H9 (cell line): Measurements from ENCODE around the gene HP1BP3. TPM values are rescaled to one million over a fixed set of nuclear protein-coding genes. Genes with fewer than 3 reads are reported as not detected.

Source experiments
- DNase-seq: peaks from one replicate; pipeline ENCODE4 v3.0.0-alpha.2; 2017
- H2AFZ ChIP-seq: one replicate; pipeline ENCODE4 v1.6.1; 2013; ENCODE audit warnings: mild to moderate bottlenecking, low read length, control low read depth, moderate library complexity
- H2AK5ac ChIP-seq: 2 replicates; pipeline ENCODE4 v1.6.1; 2013; ENCODE audit warnings: low read length, control low read depth, mixed read lengths; ENCODE audit not compliant: insufficient read length
- H2BK120ac ChIP-seq: one replicate; pipeline ENCODE4 v1.6.1; 2013; ENCODE audit warnings: low read depth, mild to moderate bottlenecking, low read length, control low read depth, inconsistent platforms; ENCODE audit not compliant: poor library complexity, severe bottlenecking
- H2BK12ac ChIP-seq: 2 replicates; pipeline ENCODE4 v1.6.1; 2013; ENCODE audit warnings: low read length, control low read depth, mixed read lengths, low read depth; ENCODE audit not compliant: insufficient read length
- H2BK15ac ChIP-seq: 2 replicates; pipeline ENCODE4 v1.6.1; 2013; ENCODE audit warnings: low read depth, low read length, control low read depth
- H2BK20ac ChIP-seq: one replicate; pipeline ENCODE4 v1.6.1; 2013; ENCODE audit warnings: low read depth, mild to moderate bottlenecking, low read length, control low read depth, inconsistent platforms; ENCODE audit not compliant: poor library complexity, severe bottlenecking
- H2BK5ac ChIP-seq: 2 replicates; pipeline ENCODE4 v1.6.1; 2013; ENCODE audit warnings: low read length, control low read depth, mixed read lengths; ENCODE audit not compliant: insufficient read length
- H3K14ac ChIP-seq: 2 replicates; pipeline ENCODE4 v1.6.1; 2013; ENCODE audit warnings: low read length, control low read depth; ENCODE audit not compliant: insufficient read depth
- H3K18ac ChIP-seq: 2 replicates; pipeline ENCODE4 v1.6.1; 2013; ENCODE audit warnings: low read depth, mild to moderate bottlenecking, mixed read lengths, low read length, control low read depth; ENCODE audit not compliant: insufficient read length
- H3K23ac ChIP-seq: 2 replicates; pipeline ENCODE4 v1.6.1; 2013; ENCODE audit warnings: low read length, control low read depth, mixed read lengths, low read depth; ENCODE audit not compliant: insufficient read length
- H3K23me2 ChIP-seq: 2 replicates; pipeline ENCODE4 v1.6.1; 2013; ENCODE audit warnings: low read depth, mild to moderate bottlenecking, mixed read lengths, low read length, control low read depth; ENCODE audit not compliant: insufficient read length, poor library complexity, severe bottlenecking
- H3K27ac ChIP-seq: 2 replicates; pipeline ENCODE4 v1.5.1; 2013; ENCODE audit warnings: low read length, control low read depth, mixed read lengths, low read depth; ENCODE audit not compliant: insufficient read length
- H3K27me3 ChIP-seq: 2 replicates; pipeline ENCODE4 v1.6.1; 2013; ENCODE audit warnings: low read length, control low read depth, inconsistent platforms; ENCODE audit not compliant: insufficient read depth
- H3K4ac ChIP-seq: 2 replicates; pipeline ENCODE4 v1.6.1; 2013; ENCODE audit warnings: low read depth, mild to moderate bottlenecking, control low read depth, inconsistent platforms, low read length, moderate library complexity
- H3K4me1 ChIP-seq: 2 replicates; pipeline ENCODE4 v1.6.1; 2013; ENCODE audit warnings: low read length, control low read depth, inconsistent platforms; ENCODE audit not compliant: insufficient read depth
- H3K4me2 ChIP-seq: 2 replicates; pipeline ENCODE4 v1.6.1; 2013; ENCODE audit warnings: low read length, control low read depth, mixed read lengths; ENCODE audit not compliant: insufficient read length, insufficient read depth
- H3K56ac ChIP-seq: 2 replicates; pipeline ENCODE4 v1.6.1; 2013; ENCODE audit warnings: low read depth, mild to moderate bottlenecking, mixed read lengths, low read length, control low read depth; ENCODE audit not compliant: insufficient read length
- H3K79me1 ChIP-seq: 2 replicates; pipeline ENCODE4 v1.6.1; 2013; ENCODE audit warnings: low read depth, mild to moderate bottlenecking, moderate library complexity, low read length, control low read depth, inconsistent platforms; ENCODE audit not compliant: insufficient read depth, poor library complexity, severe bottlenecking
- H3K79me2 ChIP-seq: 2 replicates; pipeline ENCODE4 v1.6.1; 2013; ENCODE audit warnings: low read length, control low read depth, inconsistent platforms; ENCODE audit not compliant: insufficient read depth
- H3K9ac ChIP-seq: 2 replicates; pipeline ENCODE4 v1.6.1; 2013; ENCODE audit warnings: low read length, control low read depth, mixed read lengths; ENCODE audit not compliant: insufficient read length; ENCODE audit errors: extremely low read depth
- H3K9me3 ChIP-seq: one replicate; pipeline ENCODE4 v1.6.1; 2013; ENCODE audit warnings: low read depth, low read length, inconsistent platforms; ENCODE audit not compliant: control insufficient read depth
- H3T11ph ChIP-seq: one replicate; pipeline ENCODE4 v1.6.1; 2013; ENCODE audit warnings: mild to moderate bottlenecking, low read length, control low read depth, inconsistent platforms
- H4K20me1 ChIP-seq: one replicate; pipeline ENCODE4 v1.6.1; 2013; ENCODE audit not compliant: control insufficient read depth, insufficient read length, insufficient read depth
- H4K5ac ChIP-seq: 2 replicates; pipeline ENCODE4 v1.6.1; 2013; ENCODE audit warnings: low read depth, mild to moderate bottlenecking, mixed read lengths, low read length, control low read depth; ENCODE audit not compliant: insufficient read length
- H4K8ac ChIP-seq: replicated peaks from 2 replicates; pipeline ENCODE4 v1.6.1; 2013; ENCODE audit warnings: low read length, control low read depth, mixed read lengths, low read depth; ENCODE audit not compliant: insufficient read length
- H4K91ac ChIP-seq: 2 replicates; pipeline ENCODE4 v1.6.1; 2013; ENCODE audit warnings: low read depth, mild to moderate bottlenecking, moderate library complexity, mixed read lengths, low read length, control low read depth; ENCODE audit not compliant: insufficient read length
- H3K27ac Mint-ChIP-seq, 3 experiments: 2 replicates in 2 of 3; 3 replicates in 1 of 3; pipeline ENCODE4 v1.8.0; 2020 to 2021; ENCODE audit warnings: mixed read lengths in 3 of 3, mild to moderate bottlenecking in 1 of 3, moderate library complexity in 1 of 3
- H3K27me3 Mint-ChIP-seq: 2 replicates; pipeline ENCODE4 v1.8.0; 2021; ENCODE audit warnings: low read depth, mild to moderate bottlenecking, moderate library complexity, mixed read lengths
- H3K36me3 Mint-ChIP-seq, 3 experiments: 2 replicates in 2 of 3; 3 replicates in 1 of 3; pipeline ENCODE4 v1.8.0; 2020 to 2021; ENCODE audit warnings: low read depth in 3 of 3, mixed read lengths in 3 of 3; ENCODE audit not compliant: insufficient read depth in 1 of 3
- H3K4me1 Mint-ChIP-seq, 2 experiments: 2 replicates each; pipeline ENCODE4 v1.8.0; 2020; ENCODE audit warnings: mixed read lengths in 2 of 2
- H3K4me3 Mint-ChIP-seq, 2 experiments: 2 replicates in 1 of 2; 3 replicates in 1 of 2; pipeline ENCODE4 v1.8.0; 2020 to 2021; ENCODE audit warnings: mild to moderate bottlenecking in 2 of 2, mixed read lengths in 2 of 2, moderate library complexity in 1 of 2
- H3K9me3 Mint-ChIP-seq, 2 experiments: 2 replicates in 1 of 2; 3 replicates in 1 of 2; pipeline ENCODE4 v1.8.0; 2020; ENCODE audit warnings: mild to moderate bottlenecking in 2 of 2, mixed read lengths in 2 of 2, moderate library complexity in 1 of 2
- CTCF ChIP-seq: fragments of 200-600 bp; sonication (generic); conservative IDR thresholded peaks from 3 replicates; pipeline ENCODE4 v1.8.0; 2021; ENCODE audit warnings: antibody characterized with exemption, mild to moderate bottlenecking
- total RNA-seq: library from RNA; stranded (reverse); gene quantifications from 2 replicates; pipeline ENCODE4 v1.2.1, GENCODE V29; 2021

Gene HP1BP3
- total RNA-seq, 1 experiment from 2014 or later: 127 TPM

DNA sequence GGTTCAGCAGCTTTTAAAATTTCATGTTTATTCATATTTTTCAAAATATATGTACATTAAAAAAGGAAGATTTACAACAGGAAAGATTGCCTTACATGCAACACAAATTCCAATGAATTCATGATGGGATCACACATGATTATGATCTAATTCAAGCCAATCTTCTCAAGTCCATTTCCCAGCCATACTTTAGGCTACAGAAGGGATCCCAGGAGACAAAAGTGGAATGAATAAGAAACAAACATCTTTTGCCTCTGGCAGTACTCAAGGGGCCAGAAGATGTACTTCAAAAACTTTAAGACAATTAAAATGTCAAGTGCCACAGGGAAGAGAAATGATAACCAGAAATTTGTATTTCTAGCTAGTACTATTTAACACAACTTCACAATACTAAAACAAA lies 44.4 kb downstream of the HP1BP3 start:
- H3K4me1 ChIP-seq: no peaks in the 10 kb centered on the region
- no peak overlapping the region for H2AFZ ChIP-seq
- H3K27me3 ChIP-seq: no peaks in the 10 kb centered on the region; the same call in 1 of the 2 replicates
- no peak overlapping the region for H2BK15ac ChIP-seq
- H4K20me1 ChIP-seq: no peaks in the 10 kb centered on the region
- no peak overlapping the region for H2BK5ac ChIP-seq
- Mint-ChIP-seq H3K4me3 (no peak overlapping the region), H3K9me3 (no peaks in the 10 kb centered on the region), H3K27ac (0 out of 7 replicates have a peak overlapping the region, but pooled peaks of 1 of the 3 experiments have one; percentile 25), H3K36me3 (peaks cover 29 to 72% (median 56%) of the 10 kb centered on the region in 3 experiments; a peak in 6 of 7 replicates), H3K4me1 (no peaks in the 10 kb centered on the region), H3K27me3 (no peaks in the 10 kb centered on the region)
- H3K18ac ChIP-seq: no peak overlapping the region
- no peak overlapping the region for H3K14ac ChIP-seq
- no peak overlapping the region for H4K8ac ChIP-seq
- no peak overlapping the region for H3K4me2 ChIP-seq
- no peak overlapping the region for H3K56ac ChIP-seq
- H2BK120ac ChIP-seq: no peak overlapping the region
- H2AK5ac ChIP-seq: no peak overlapping the region
- H3K23me2 ChIP-seq: no peaks in the 10 kb centered on the region
- no peak overlapping the region for H2BK20ac ChIP-seq
- no peaks in the 10 kb centered on the region for H3K79me2 ChIP-seq
- no peak overlapping the region for H3K9ac ChIP-seq
- H3K9me3 ChIP-seq: no peaks in the 10 kb centered on the region
- no peak overlapping the region for H4K5ac ChIP-seq
- no peak overlapping the region for H4K91ac ChIP-seq
- no peak overlapping the region for H3T11ph ChIP-seq
- no peak overlapping the region for H3K4ac ChIP-seq
- no peak overlapping the region for H3K27ac ChIP-seq
- no peak for DNase-seq
- no peak overlapping the region for H3K23ac ChIP-seq
- TF ChIP-seq CTCF: no peak
- H2BK12ac ChIP-seq: no peak overlapping the region
- no peaks in the 10 kb centered on the region for H3K79me1 ChIP-seq
